Astrocyte (in vitro differentiated cells and primary cell): ENCODE data around the gene FAM13A.

Experiments used
- EZH2 ChIP-seq: IDR thresholded peaks from 2 replicates; pipeline ENCODE4 v1.6.1; 2012; ENCODE audit warnings: mild to moderate bottlenecking, low read length, inconsistent platforms; ENCODE audit not compliant: insufficient read depth
- TF ChIP-seq, protein P1 (sequence below): IDR thresholded peaks from 2 replicates; pipeline ENCODE4 v1.5.1; 2011; ENCODE audit warnings: low read depth, mild to moderate bottlenecking, inconsistent platforms, low read length, moderate library complexity; ENCODE audit not compliant: insufficient read depth

DNA sequence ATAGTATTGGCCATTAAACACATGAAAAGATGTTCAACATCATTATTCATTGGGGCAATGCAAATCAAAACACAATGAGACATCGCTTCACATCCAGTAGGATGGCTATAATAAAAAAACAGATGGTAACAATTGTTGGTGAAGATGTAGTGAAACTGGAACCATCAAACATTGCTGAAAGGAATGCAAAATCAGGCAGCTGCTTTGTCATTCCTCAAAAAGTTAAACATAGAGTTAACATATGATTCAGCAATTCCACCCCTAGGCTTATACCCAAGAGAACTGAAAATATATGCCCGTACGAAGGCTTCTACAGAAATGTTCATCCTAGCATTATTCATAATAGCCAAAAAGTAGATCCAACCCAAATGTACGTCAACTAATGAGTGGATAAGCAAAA, 215.3 kb downstream of the FAM13A start:
- TF ChIP-seq, protein P1, sequence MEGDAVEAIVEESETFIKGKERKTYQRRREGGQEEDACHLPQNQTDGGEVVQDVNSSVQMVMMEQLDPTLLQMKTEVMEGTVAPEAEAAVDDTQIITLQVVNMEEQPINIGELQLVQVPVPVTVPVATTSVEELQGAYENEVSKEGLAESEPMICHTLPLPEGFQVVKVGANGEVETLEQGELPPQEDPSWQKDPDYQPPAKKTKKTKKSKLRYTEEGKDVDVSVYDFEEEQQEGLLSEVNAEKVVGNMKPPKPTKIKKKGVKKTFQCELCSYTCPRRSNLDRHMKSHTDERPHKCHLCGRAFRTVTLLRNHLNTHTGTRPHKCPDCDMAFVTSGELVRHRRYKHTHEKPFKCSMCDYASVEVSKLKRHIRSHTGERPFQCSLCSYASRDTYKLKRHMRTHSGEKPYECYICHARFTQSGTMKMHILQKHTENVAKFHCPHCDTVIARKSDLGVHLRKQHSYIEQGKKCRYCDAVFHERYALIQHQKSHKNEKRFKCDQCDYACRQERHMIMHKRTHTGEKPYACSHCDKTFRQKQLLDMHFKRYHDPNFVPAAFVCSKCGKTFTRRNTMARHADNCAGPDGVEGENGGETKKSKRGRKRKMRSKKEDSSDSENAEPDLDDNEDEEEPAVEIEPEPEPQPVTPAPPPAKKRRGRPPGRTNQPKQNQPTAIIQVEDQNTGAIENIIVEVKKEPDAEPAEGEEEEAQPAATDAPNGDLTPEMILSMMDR, result no peak
- TF ChIP-seq EZH2, result no peak
